ENCODE data around the gene CALHM6.

- TF ChIP-seq ZNF717 (CRISPR knock-in tag; IDR thresholded peaks at IDR 0.05) (no peak), USF1 (CRISPR knock-in tag; IDR thresholded peaks at IDR 0.05) (no peak), TEAD4 (IDR thresholded peaks at IDR 0.05; ENCODE audit: low read length) (no peak), TEAD4 (CRISPR knock-in tag; IDR thresholded peaks at IDR 0.05; ENCODE audit: borderline replicate concordance) (no peak), CTCF (IDR thresholded peaks at IDR 0.05 in 2 of 3, conservative IDR thresholded peaks at IDR 0.05 in 1 of 3; ENCODE audit: insufficient read depth in 2 of 3, low read depth in 1 of 3, low read length in 3 of 3) (no peak), XRCC3 (IDR thresholded peaks at IDR 0.05) (no peak), CREM (IDR thresholded peaks at IDR 0.05; ENCODE audit: low read depth) (no peak), ZNF311 (CRISPR knock-in tag; IDR thresholded peaks at IDR 0.05) (no peak), POLR2A (conservative IDR thresholded peaks at IDR 0.05) (no peak)
These were observed 18.1 kb upstream of the CALHM6 start for GRCh38 chr6:116443105-116443504.
